Lung (tissue), 12 donors: ENCODE data around the gene TOMM40L. TPM values are rescaled to one million over a fixed set of nuclear protein-coding genes. Genes with fewer than 3 reads are reported as not detected.

Source experiments
- ATAC-seq: fragments of 200-7000 bp; cut with Tn5 transposase; one replicate; pipeline ENCODE4 v1.9.1; 2020; ENCODE audit warnings: moderate number of reproducible peaks; ENCODE audit not compliant: insufficient read depth, low FRiP score
- DNase-seq, 3 donors: peaks; one replicate each; pipeline ENCODE4 v3.0.0-alpha.2; 2013 to 2017
- H3K27ac ChIP-seq, 2 donors: one replicate each; pipeline ENCODE4 v1.5.1; 2013; ENCODE audit warnings: mild to moderate bottlenecking in 2 of 2, moderate library complexity in 2 of 2, control low read depth in 1 of 2, inconsistent platforms in 1 of 2, low read depth in 1 of 2, low read length in 1 of 2
- H3K27me3 ChIP-seq, 3 donors: one replicate each; pipeline ENCODE4 v1.5.1; 2013; ENCODE audit warnings: low read length in 2 of 3; ENCODE audit not compliant: control insufficient read depth in 3 of 3, insufficient read depth in 3 of 3
- H3K36me3 ChIP-seq, 4 donors: one replicate each; pipeline ENCODE4 v1.5.1; 2013; ENCODE audit warnings: low read length in 4 of 4, mild to moderate bottlenecking in 1 of 4, moderate library complexity in 1 of 4; ENCODE audit not compliant: control insufficient read depth in 4 of 4, insufficient read depth in 4 of 4
- H3K4me1 ChIP-seq, 5 donors: one replicate each; pipeline ENCODE4 v1.5.1; 2013; ENCODE audit warnings: low read length in 5 of 5, mild to moderate bottlenecking in 2 of 5, moderate library complexity in 1 of 5; ENCODE audit not compliant: control insufficient read depth in 5 of 5, insufficient read depth in 5 of 5
- H3K4me3 ChIP-seq: one replicate; pipeline ENCODE4 v1.5.1; 2013; ENCODE audit warnings: mild to moderate bottlenecking, control low read depth, moderate library complexity
- H3K9ac ChIP-seq, 2 donors: one replicate each; pipeline ENCODE4 v1.5.1; 2013; ENCODE audit warnings: low read length in 2 of 2, control low read depth in 1 of 2; ENCODE audit not compliant: insufficient read depth in 1 of 2
- H3K9me3 ChIP-seq, 4 donors: one replicate each; pipeline ENCODE4 v1.5.1; 2013; ENCODE audit warnings: low read length in 3 of 4, mild to moderate bottlenecking in 1 of 4, moderate library complexity in 1 of 4; ENCODE audit not compliant: control insufficient read depth in 4 of 4, insufficient read depth in 3 of 4
- WGBS, 2 donors: extraction: QIAGEN DNeasy Blood & Tissue Kit; methylation state at CpG; one replicate each; pipeline ENCODE4 v1.1.7; 2013; 5-methylcytosine and 5-hydroxymethylcytosine counted together
- polyA plus RNA-seq, 2 donors: library from polyadenylated mRNA; stranded (reverse); fragments of 200-250 nt; gene quantifications; one replicate each; pipeline ENCODE4 v1.2.1, GENCODE V29; 2013
- total RNA-seq, 2 donors: library from RNA; depleted of rRNA in 1 of 2; stranded (reverse); fragments of >200 nt in 1 of 2; gene quantifications; one replicate each; pipeline ENCODE4 v1.2.1, GENCODE V29; 2014 to 2021
- TF ChIP-seq, protein P1 (sequence below): IDR thresholded peaks from 2 replicates; pipeline ENCODE4 v1.5.1; 2012; ENCODE audit warnings: mild to moderate bottlenecking; ENCODE audit errors: control extremely low read depth, extremely low read depth
- donor health status: control.
- donor health status: control.
- donor health status: Bipolar disorder and iron deficiency.
- donor health status: healthy.
- donor health status: DM: yes; HTN: yes; CAD: no.

The TOMM40L gene
- total and polyA plus RNA-seq, 4 donors: 4.9 to 13.0 (median 9.0) TPM

DNA sequence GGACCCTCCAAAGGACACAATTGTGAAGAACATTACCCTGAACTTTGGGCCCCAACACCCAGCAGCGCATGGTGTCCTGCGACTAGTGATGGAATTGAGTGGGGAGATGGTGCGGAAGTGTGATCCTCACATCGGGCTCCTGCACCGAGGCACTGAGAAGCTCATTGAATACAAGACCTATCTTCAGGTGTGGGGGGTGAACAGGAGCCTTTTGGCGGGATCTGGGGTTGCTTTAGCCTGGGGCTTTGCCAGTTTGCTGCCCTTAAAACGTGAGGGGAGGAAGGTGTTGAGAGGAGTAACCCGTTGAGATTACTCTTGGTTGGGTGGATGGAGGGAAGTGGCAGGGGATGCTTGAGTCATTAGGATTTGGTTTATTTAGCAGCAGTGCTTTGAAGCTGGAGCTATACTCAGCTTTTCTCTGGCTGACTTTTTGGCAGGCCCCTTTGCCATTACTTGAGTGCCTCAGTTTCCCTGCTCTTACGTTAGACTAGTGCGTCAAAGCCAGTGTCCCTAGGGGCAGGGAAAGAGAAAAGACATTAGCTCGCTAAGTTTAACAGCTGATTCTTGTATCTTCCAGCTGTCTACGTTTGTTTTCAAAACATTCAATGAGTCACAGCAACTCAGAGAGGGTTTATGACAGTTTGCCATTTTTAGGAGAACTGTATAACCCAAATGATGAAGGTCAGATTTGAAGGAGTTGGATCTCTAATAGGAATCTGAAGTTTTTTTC, 19.3 kb upstream of the TOMM40L start:
- peak in 1 of 3 donors; percentile 53 for DNase-seq
- Histone ChIP-seq H3K36me3 (peaks cover 15 to 57% (median 40%) of the 10 kb centered on the region in 4 donors), H3K27me3 (no peaks in the 10 kb centered on the region), H3K27ac (peak overlapping the region; percentile 47 to 75), H3K4me3 (no peak overlapping the region), H3K4me1 (peaks cover 5 to 19% (median 9%) of the 10 kb centered on the region in 5 donors), H3K9me3 (no peaks in the 10 kb centered on the region), H3K9ac (no peak overlapping the region)
- ATAC-seq: no peak
- WGBS, 2 donors: 85 to 90% methylated on average over 12 of the region's 12 CpGs
- TF ChIP-seq, protein P1, sequence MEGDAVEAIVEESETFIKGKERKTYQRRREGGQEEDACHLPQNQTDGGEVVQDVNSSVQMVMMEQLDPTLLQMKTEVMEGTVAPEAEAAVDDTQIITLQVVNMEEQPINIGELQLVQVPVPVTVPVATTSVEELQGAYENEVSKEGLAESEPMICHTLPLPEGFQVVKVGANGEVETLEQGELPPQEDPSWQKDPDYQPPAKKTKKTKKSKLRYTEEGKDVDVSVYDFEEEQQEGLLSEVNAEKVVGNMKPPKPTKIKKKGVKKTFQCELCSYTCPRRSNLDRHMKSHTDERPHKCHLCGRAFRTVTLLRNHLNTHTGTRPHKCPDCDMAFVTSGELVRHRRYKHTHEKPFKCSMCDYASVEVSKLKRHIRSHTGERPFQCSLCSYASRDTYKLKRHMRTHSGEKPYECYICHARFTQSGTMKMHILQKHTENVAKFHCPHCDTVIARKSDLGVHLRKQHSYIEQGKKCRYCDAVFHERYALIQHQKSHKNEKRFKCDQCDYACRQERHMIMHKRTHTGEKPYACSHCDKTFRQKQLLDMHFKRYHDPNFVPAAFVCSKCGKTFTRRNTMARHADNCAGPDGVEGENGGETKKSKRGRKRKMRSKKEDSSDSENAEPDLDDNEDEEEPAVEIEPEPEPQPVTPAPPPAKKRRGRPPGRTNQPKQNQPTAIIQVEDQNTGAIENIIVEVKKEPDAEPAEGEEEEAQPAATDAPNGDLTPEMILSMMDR: no peak

DNA sequence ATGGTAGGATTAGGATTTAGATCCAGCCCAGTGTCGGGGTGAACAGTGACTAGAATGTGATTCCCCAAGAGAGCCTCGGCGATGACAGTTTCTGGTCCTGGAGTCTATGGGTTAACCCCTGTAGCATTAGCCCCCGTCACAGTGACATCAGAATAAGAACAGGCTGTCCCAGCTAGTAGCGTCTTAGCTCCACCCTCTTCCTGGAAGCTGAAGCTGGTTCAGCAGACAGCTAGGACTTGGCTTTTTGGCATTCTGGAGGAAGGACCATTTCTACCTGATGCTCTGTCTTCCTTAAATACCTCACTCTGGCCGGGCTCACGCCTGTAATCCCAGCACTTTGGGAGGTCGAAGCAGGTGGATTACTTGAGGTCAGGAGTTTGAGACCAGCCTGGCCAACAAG, 18.7 kb upstream of the TOMM40L start:
- Histone ChIP-seq H3K4me3 (no peak overlapping the region), H3K36me3 (peaks cover 21 to 61% (median 44%) of the 10 kb centered on the region in 4 donors), H3K27me3 (no peaks in the 10 kb centered on the region), H3K4me1 (peaks cover 4 to 15% (median 9%) of the 10 kb centered on the region in 5 donors), H3K9ac (no peak overlapping the region), H3K27ac (peak overlapping the region in 1 of 2 donors; percentile 47), H3K9me3 (no peaks in the 10 kb centered on the region)
- TF ChIP-seq, protein P1: no peak
- WGBS, 2 donors: 73 to 79% methylated on average over 8 of the region's 8 CpGs
- ATAC-seq (no peak), DNase-seq (peak in 1 of 3 donors; percentile 49)

DNA sequence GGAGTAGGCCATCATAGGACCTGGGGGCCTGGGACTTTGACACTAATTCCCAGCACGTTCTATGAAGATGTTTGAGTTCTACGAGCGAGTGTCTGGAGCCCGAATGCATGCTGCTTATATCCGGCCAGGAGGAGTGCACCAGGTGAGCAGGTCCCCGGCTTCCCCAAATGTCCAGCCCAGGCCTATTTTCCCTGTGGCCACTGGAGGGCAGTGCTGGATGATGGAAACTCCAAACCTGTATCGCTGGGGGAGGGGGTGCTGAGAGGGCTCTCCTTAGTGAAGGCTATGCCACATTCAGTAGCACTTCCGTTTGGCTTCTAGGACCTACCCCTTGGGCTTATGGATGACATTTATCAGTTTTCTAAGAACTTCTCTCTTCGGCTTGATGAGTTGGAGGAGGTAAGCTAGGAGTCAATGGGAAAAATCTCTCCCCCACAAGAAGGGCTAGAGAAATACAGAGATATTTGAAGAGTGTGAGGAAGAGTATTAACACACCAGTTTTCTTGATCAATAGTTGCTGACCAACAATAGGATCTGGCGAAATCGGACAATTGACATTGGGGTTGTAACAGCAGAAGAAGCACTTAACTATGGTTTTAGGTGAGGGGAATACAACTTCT, 16.0 kb upstream of the TOMM40L start:
- DNase-seq (peak; percentile 68 to 72 (median 69)), ATAC-seq (peak; percentile 81)
- TF ChIP-seq, protein P1: peak; percentile 68
- 38 to 39% methylated on average over 11 of the region's 11 CpGs for WGBS, 2 donors
- no peaks in the 10 kb centered on the region for H3K9me3 ChIP-seq
- peaks cover 40 to 67% (median 55%) of the 10 kb centered on the region in 4 donors for H3K36me3 ChIP-seq
- H3K4me3 ChIP-seq: no peak overlapping the region
- H3K9ac ChIP-seq: no peak overlapping the region
- H3K4me1 ChIP-seq: peaks cover 0 to 12% (median 4%) of the 10 kb centered on the region in 5 donors
- H3K27ac ChIP-seq: no peak overlapping the region
- H3K27me3 ChIP-seq: no peaks in the 10 kb centered on the region
